Forelimb muscle (tissue), 1 donor: ENCODE results near the gene MAPK12. TPM values are rescaled to one million over a fixed set of nuclear protein-coding genes. Genes with fewer than 3 reads are reported as not detected.

ENCODE experiments used
- DNase-seq: peaks from one replicate; pipeline ENCODE4 v3.0.0-alpha.2; 2013; ENCODE audit warnings: low read depth
- polyA plus RNA-seq: library from polyadenylated mRNA; unstranded; fragments of 120-200 nt; gene quantifications from one replicate; pipeline ENCODE4 v1.2.1, GENCODE V29; 2013; ENCODE audit not compliant: insufficient read length

MAPK12 gene
- polyA plus RNA-seq, 1 donor, result 33.2 TPM

DNA sequence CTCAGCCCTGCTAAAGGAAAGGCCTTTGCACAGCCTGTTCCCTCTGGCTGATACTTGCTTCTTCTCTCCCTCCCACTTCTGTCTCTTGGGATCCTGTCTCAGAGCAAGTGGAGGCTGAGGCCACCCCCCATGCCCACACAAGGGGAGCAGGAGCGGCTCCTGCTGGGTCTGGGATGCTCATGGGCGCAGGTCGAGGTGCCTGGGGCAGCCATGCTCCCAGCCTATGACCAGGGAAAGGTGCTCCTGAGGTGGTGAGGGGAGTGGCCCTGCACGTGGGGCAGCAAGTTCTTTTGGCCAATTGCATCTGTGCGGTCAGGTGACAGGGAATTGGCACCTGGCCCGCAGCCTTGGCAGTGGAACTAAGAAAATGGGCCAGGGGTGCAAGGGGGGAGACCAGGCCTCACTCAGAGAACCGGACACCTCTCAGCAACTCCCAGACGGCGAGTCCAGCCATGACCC is 7.2 kb upstream of the MAPK12 start:
- no peak for DNase-seq

DNA sequence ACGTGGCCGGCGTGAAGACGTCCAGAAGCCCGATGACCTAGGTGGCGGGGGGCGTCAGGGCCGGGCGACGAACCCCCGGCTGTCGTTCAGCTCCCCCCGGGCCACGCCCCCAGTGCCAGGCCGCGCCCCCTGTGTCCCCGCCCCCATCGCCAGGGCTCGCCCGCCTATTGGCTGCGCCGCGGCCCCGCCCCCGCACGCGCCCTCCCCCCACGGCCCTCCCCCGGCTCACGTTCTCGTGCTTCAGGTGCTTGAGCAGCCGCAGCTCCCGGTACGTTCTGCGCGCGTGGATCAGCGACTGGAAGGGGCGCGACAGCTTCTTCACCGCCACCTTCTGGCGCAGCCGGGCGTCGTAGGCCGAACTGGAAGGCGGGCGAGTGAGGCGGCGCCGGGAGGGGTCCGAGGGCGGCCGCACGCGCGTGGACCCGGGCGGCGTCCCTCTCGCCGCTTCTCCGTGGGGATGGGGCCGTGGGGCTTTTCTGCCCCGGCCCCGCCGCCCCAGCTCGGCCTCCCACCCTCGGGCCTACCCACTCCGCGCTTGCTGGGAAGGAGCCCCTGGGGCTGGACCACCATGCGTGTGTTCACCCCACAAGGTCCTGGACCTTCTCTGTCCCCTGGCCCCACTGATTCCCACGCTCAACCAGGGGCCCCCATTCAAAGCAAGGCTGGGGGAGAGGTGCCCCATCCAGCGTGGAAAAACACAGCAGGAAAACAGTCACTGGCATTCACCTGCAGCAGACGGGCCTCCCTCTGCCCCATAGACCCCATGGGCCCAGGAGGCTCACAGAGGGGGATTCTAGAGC is 6.3 kb upstream of the MAPK12 start:
- DNase-seq, result no peak

DNA sequence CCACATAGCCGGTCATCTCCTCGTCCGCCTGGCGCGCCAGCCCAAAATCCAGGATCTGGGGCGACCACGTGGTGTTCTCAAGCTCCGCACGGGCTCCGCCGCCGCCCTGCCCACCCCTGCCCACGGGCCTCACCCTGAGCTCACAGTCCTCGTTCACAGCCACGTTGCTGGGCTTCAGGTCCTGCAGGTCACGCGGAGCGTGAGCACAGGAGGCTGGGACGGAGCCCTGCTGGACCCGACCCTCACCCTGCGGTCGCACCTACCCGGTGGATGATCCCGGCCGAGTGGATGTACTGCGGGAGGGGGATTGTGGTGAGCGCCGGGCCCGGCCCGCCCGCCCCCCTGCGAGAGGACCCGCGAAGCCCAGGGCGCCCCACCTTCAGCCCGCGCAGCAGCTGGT is 5.5 kb upstream of the MAPK12 start:
- no peak for DNase-seq

- no peak for DNase-seq
Measured at GRCh38 chr22:50264946-50265669, 3.6 kb upstream of the MAPK12 start.

DNA sequence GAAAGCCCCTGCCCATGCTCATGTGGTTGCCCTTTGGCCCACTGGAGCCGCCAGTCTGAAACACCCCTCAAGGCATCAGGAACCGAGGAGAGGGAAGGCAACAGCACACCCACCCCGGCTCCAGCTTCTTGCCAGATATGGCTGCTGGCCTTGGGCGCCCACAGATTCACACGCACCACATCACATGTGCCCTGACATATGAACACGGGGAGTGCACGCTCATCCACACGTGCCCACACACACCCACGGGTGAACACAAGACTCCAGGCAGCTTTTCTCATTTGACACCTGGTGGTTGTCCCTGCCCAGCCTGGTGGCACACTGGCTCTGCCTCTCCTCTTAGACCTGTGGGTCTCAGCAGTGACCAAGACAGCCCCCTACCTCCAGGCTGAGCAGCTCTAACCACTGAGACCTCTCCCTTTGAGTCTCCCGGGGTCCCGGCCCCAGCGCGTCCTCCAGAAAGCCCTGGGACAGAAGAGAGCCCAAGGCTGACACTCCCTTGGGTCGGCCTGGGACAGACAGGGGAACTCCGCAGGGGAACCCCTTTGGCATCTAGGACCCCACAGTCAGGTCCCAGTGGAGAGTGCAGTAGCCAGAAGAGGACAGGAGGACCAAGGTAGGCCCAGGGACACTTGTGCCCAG is 2.7 kb upstream of the MAPK12 start:
- no peak for DNase-seq

DNA sequence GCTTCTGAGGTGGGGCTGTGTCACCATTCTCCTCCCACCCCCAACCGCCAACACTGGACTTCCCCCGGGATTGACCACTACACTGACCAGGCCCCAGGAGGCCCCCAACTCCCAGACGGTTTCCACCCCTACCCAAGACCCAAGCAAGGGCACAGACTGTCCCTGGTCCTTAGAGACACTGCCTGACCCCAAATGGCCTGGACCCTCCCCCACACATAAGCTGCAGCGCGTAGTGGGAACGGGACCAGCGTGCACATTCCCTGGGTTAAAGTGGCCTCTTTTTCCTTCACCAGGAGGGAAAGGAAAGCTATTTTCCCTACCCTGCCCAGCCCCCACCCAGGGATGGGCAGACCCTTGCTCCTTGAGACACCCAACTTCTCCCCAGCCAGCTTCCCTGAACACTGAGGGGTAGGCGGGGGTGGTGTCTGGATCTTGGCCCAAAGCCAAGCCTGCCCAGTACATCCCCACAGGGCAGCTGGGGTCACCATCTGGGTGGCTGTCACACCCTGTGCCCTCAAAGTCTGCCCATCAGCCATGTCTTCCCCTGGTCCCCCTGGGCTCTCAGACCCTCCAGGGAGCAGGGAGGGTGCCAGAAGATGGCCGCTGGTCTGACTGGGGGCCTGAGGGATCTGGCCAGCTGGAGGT is 1.6 kb upstream of the MAPK12 start:
- DNase-seq, result no peak

GRCh38 chr22:50262460-50262911 is 1.0 kb upstream of the MAPK12 start:
- no peak for DNase-seq

- no peak for DNase-seq
Measured at GRCh38 chr22:50260801-50261614, 475 bp downstream of the MAPK12 start.

GRCh38 chr22:50260434-50260800 is 1.1 kb downstream of the MAPK12 start:
- DNase-seq, result no peak

- DNase-seq, result no peak
Measured at GRCh38 chr22:50259302-50259701, 2.2 kb downstream of the MAPK12 start.

DNA sequence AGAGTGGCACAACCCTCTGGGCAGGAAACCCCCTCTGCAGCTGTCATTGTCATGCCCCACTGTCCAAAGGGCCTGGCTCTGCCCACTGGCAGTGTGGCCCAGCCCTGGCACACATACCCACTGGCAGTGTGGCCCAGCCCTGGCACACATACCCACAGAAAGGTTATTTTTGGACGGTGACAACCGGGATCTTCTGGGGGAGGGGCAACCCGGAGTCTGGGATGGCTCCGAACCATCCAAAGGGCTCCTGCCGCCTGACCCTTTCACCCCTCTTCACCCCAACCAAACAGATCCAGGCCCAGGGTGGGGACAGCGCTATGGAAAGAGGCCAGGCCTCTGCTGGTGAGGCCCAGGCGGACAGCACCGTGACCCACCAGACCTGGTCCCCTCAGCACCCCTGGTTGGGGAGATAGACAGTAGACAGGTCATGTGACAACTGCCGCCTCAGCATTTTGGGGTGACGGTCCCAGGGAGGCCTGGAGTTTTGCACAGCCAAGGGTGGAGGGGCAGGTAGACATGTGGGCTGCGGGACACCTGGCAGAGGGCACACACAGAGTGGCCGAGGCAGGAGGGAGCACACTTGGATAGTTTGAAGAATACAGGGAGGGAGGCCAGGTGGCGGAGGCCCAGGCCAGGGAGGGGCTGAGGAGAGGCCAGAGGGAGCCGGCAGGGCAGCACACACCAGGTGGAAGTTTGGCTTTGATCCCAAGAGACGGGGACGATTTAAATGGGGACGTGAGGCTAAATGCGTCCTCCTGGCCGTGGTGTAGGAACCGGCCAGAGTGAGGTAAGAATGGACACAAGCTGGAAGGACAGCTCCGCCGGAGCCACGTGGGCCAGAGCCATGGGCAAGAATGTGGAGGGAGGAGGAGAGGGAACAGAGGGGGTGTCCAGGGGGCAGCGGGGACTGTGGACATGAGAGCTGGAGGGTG is 2.9 kb downstream of the MAPK12 start:
- no peak for DNase-seq

DNA sequence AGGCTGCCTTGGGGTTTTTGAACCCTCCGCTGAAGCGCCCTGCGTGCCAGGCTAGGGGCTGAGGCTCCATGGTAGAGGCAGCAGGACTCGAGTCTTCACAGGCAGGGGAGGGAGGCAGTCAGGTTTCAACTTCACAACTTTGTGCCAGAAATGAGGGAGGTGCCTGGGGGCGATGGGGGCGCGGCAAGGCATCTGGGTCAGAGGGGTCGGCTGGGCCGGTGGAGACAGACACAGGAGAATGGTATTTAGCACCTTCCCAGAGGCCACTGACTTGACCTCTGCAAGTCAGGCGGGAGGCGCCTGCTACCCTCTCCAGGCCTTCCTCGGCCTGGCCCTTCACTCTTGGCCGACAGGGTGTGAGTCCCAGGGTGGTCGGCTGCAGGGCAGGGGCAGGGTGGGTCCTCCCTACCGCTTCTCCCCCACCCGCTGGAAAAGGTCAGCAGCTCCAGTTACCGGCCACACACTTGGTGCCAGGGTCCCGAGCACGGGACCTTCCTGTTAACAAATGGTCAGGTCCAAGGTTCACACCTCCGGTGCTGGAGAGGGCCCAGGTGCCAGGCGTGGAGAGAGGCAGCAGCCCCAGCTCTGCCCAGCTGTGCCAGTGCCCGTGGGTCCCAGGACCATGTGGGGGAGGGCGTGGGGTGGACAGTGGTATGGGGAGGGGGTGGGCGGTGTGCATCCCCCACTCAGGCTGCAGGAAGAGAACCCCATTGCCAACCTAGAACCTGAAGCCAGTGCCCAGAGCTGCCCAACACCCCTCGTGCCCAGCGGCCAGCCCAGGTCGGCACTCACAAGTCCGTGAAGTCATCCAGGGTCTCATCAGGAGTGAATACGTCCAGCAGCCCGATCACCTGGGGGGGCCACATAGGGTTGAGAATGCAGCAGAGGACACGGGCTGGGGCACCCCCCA is 3.8 kb downstream of the MAPK12 start:
- no peak for DNase-seq

DNA sequence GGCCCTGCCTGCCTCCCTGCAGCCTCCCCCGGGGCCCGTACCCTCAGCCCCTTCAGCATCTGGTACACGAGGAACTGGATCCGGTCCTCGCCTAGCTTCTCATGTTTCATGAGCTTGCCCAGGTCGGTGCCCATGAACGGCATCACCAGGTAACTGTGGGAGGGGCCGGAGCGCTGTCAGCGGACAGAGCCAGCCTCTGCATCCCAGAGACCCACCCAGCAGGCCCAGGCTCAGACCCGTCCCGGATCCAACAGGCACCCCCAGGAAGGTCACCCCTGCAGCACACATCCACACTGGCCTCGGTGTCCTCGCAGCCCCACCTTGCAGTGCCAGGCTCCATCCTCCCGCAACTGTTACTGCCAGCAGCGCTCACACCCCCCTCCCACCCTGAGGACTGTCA is 4.4 kb downstream of the MAPK12 start:
- no peak for DNase-seq

- no peak for DNase-seq
Measured at GRCh38 chr22:50256258-50256862, 5.1 kb downstream of the MAPK12 start.

GRCh38 chr22:50255607-50256006 is 5.9 kb downstream of the MAPK12 start:
- DNase-seq, result no peak

GRCh38 chr22:50255099-50255498 is 6.4 kb downstream of the MAPK12 start:
- no peak for DNase-seq

- no peak for DNase-seq
Measured at GRCh38 chr22:50253941-50254340, 7.5 kb downstream of the MAPK12 start.

DNA sequence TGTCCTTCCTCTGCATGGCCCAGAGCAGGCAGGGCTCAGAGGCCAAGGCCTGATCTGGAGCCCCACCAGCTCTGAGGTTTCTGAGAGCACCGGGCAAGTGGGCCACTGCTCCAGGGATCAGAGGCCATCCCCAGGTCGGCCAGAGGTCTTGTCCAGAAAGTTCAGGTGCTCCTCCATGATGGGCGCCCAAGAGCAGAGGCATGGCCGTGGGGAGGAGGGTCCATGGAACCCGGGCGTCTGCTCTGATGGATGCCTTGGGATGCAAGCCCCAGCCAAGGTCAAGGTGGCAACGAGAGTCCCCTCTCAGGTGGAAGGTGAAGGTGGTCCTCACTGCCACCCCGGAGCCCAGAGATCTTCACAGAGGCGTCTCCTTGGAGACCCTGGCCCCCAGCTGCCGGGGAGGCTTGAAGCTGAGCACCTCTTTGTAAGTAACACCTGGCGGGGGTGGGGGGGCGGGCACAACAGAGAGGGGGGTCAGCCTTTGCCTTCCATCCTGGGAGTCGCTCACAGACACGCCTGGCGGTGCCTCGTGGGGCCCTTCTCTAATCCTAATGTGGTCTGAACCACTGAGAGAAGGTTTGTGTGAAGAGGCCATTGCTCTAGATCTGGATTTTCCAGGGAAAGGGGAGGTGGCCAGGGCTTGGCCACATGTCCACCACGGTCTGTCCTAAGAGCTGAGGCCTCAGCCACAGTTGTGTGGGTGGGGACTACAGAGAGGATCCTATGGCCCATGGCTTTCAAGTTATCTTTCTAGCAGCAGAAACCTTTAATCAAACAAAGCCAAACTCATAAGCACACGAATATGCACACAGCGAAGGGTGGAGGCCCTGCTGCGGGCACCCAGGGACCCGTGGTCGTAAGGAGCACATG is 8.2 kb downstream of the MAPK12 start:
- no peak for DNase-seq
